ENCODE results near the gene WDR89. TPM values are rescaled to one million over a fixed set of nuclear protein-coding genes. Genes with fewer than 3 reads are reported as not detected.

Gene WDR89
- total RNA-seq, 2 experiments from 2014 or later = 14.7 to 27.9 TPM

GRCh38 chr14:63678536-63678935 lies 36.9 kb upstream of the WDR89 start:
- ChIA-PET CTCF (ENCODE audit: unreplicated experiment) (no interaction called here), POLR2A (interaction anchor here (0.6 to 1.1 kb wide), 2 partner anchors 15 to 1248 kb away, joined by 3 read pairs; no protein-coding TSS in a partner anchor)
- Histone ChIP-seq H3K27ac (ENCODE audit: low read depth, low read length, poor library complexity, severe bottlenecking) (no peak overlapping the region), H3K79me2 (ENCODE audit: insufficient read depth, low read depth, low read length) (no peaks in the 10 kb centered on the region), H3K4me3 (ENCODE audit: low read depth, low read length, poor library complexity, severe bottlenecking) (no peak overlapping the region), H3K9me2 (ENCODE audit: insufficient read depth, low read length) (no peaks in the 10 kb centered on the region), H4K20me1 (ENCODE audit: insufficient read depth, low read length) (no peaks in the 10 kb centered on the region), H3K9me3 (ENCODE audit: low read length) (no peaks in the 10 kb centered on the region; the same call in 1 of the 2 replicates), H3K4me2 (ENCODE audit: low read length) (no peak overlapping the region), H2AFZ (ENCODE audit: low read length) (no peak overlapping the region), H3K4me1 (ENCODE audit: insufficient read depth, low read length, poor library complexity, severe bottlenecking) (no peaks in the 10 kb centered on the region), H3K36me3 (ENCODE audit: insufficient read depth, low read length) (peaks cover 59% of the 10 kb centered on the region)
- no peak for DNase-seq (ENCODE audit: low spot score)
- BruUV-seq (replicated peaks) = no TSS peak
- intact Hi-C loops (cut with micrococcal nuclease; ENCODE audit: unreplicated experiment) = no loop called here
- TF ChIP-seq EZH2phosphoT487 (IDR thresholded peaks at IDR 0.05; ENCODE audit: borderline replicate concordance, low read depth, low read length) (no peak), CTCF (conservative IDR thresholded peaks at IDR 0.05; ENCODE audit: low read length) (no peak)

GRCh38 chr14:63677891-63678379 lies 36.3 kb upstream of the WDR89 start:
- Histone ChIP-seq H3K27ac (ENCODE audit: low read depth, low read length, poor library complexity, severe bottlenecking) (no peak overlapping the region), H3K9me3 (ENCODE audit: low read length) (no peaks in the 10 kb centered on the region; the same call in 1 of the 2 replicates), H3K36me3 (ENCODE audit: insufficient read depth, low read length) (peaks cover 53% of the 10 kb centered on the region), H3K79me2 (ENCODE audit: insufficient read depth, low read depth, low read length) (no peaks in the 10 kb centered on the region), H3K4me2 (ENCODE audit: low read length) (no peak overlapping the region), H3K9me2 (ENCODE audit: insufficient read depth, low read length) (no peaks in the 10 kb centered on the region), H3K4me3 (ENCODE audit: low read depth, low read length, poor library complexity, severe bottlenecking) (no peak overlapping the region), H2AFZ (ENCODE audit: low read length) (no peak overlapping the region), H4K20me1 (ENCODE audit: insufficient read depth, low read length) (no peaks in the 10 kb centered on the region), H3K4me1 (ENCODE audit: insufficient read depth, low read length, poor library complexity, severe bottlenecking) (no peaks in the 10 kb centered on the region)
- CTCF ChIA-PET (ENCODE audit: unreplicated experiment) = no interaction called here
- no TSS peak for BruUV-seq (replicated peaks)
- TF ChIP-seq CTCF (conservative IDR thresholded peaks at IDR 0.05; ENCODE audit: low read length) (no peak), EZH2phosphoT487 (IDR thresholded peaks at IDR 0.05; ENCODE audit: borderline replicate concordance, low read depth, low read length) (no peak)
- no peak for DNase-seq (ENCODE audit: low spot score)
- POLR2A ChIA-PET = interaction anchor here (0.6 kb wide), 1 partner anchor 1249 kb away, joined by 3 read pairs; no protein-coding TSS in a partner anchor
- intact Hi-C loops (cut with micrococcal nuclease; ENCODE audit: unreplicated experiment) = no loop called here

- no peaks in the 10 kb centered on the region for H3K9me2 ChIP-seq (ENCODE audit: insufficient read depth, low read length)
- H3K4me2 ChIP-seq (ENCODE audit: low read length) = no peak overlapping the region
- no peaks in the 10 kb centered on the region; the same call in 1 of the 2 replicates for H3K9me3 ChIP-seq (ENCODE audit: low read length)
- TF ChIP-seq EZH2phosphoT487 (IDR thresholded peaks at IDR 0.05; ENCODE audit: borderline replicate concordance, low read depth, low read length) = no peak
- TF ChIP-seq CTCF (conservative IDR thresholded peaks at IDR 0.05; ENCODE audit: low read length) = no peak
- no peaks in the 10 kb centered on the region for H3K79me2 ChIP-seq (ENCODE audit: insufficient read depth, low read depth, low read length)
- H3K36me3 ChIP-seq (ENCODE audit: insufficient read depth, low read length) = peaks cover 43% of the 10 kb centered on the region
- ChIA-PET CTCF (ENCODE audit: unreplicated experiment) (no interaction called here), POLR2A (no interaction called here)
- no peak for DNase-seq (ENCODE audit: low spot score)
- no peaks in the 10 kb centered on the region for H3K4me1 ChIP-seq (ENCODE audit: insufficient read depth, low read length, poor library complexity, severe bottlenecking)
- intact Hi-C loops (cut with micrococcal nuclease; ENCODE audit: unreplicated experiment) = no loop called here
- H4K20me1 ChIP-seq (ENCODE audit: insufficient read depth, low read length) = no peaks in the 10 kb centered on the region
- H3K27ac ChIP-seq (ENCODE audit: low read depth, low read length, poor library complexity, severe bottlenecking) = no peak overlapping the region
- BruUV-seq (replicated peaks) = no TSS peak
- no peak overlapping the region for H2AFZ ChIP-seq (ENCODE audit: low read length)
- H3K4me3 ChIP-seq (ENCODE audit: low read depth, low read length, poor library complexity, severe bottlenecking) = no peak overlapping the region
Observed at GRCh38 chr14:63676615-63677014, 34.9 kb upstream of the WDR89 start.
